Neural cell (in vitro differentiated cells): ENCODE results near the gene TUBB. TPM values are rescaled to one million over a fixed set of nuclear protein-coding genes. Genes with fewer than 3 reads are reported as not detected.

ENCODE experiments used
- H2AFZ ChIP-seq: fragments of 200-600, 300-800 bp; sonication (generic), shearing (Covaris generic); 2 replicates; pipeline ENCODE4 v1.6.0; 2014; ENCODE audit warnings: low read depth, mild to moderate bottlenecking, antibody characterized with exemption, low read length, moderate library complexity
- H3F3A ChIP-seq: fragments of 200-600 bp; shearing (Covaris generic); 2 replicates; pipeline ENCODE4 v1.6.1; 2016; ENCODE audit warnings: mild to moderate bottlenecking, moderate library complexity, mixed read lengths, antibody characterized with exemption, low read length; ENCODE audit not compliant: insufficient read depth, poor library complexity, severe bottlenecking
- H3K27ac ChIP-seq: fragments of 200-600, 300-800 bp; sonication (generic), shearing (Covaris generic); 2 replicates; pipeline ENCODE4 v1.5.1; 2014; ENCODE audit warnings: mild to moderate bottlenecking, low read length, moderate library complexity
- H3K27me3 ChIP-seq: fragments of 300-800, 200-600 bp; sonication (generic), shearing (Covaris generic); 2 replicates; pipeline ENCODE4 v1.6.0; 2014; ENCODE audit warnings: mild to moderate bottlenecking, low read depth, low read length, moderate library complexity; ENCODE audit not compliant: insufficient read depth
- H3K36me3 ChIP-seq: fragments of 300-800, 200-600 bp; sonication (generic), shearing (Covaris generic); 2 replicates; pipeline ENCODE4 v1.5.1; 2014; ENCODE audit warnings: mild to moderate bottlenecking, antibody characterized with exemption, low read length, moderate library complexity; ENCODE audit not compliant: insufficient read depth
- H3K4me2 ChIP-seq: fragments of 300-800, 200-600 bp; sonication (generic), shearing (Covaris generic); 2 replicates; pipeline ENCODE4 v1.6.0; 2014; ENCODE audit warnings: mild to moderate bottlenecking, low read length
- H3K4me3 ChIP-seq: fragments of 300-800, 200-600 bp; sonication (generic), shearing (Covaris generic); 2 replicates; pipeline ENCODE4 v1.5.1; 2014; ENCODE audit warnings: mild to moderate bottlenecking, low read length, moderate library complexity
- H3K79me2 ChIP-seq: fragments of 200-600 bp; shearing (Covaris generic); replicated peaks from 2 replicates; pipeline ENCODE4 v1.6.0; 2014; ENCODE audit warnings: mild to moderate bottlenecking, low read length, moderate library complexity; ENCODE audit not compliant: insufficient read depth
- H3K9ac ChIP-seq: fragments of 300-800, 200-600 bp; sonication (generic), shearing (Covaris generic); 2 replicates; pipeline ENCODE4 v1.6.1; 2016; ENCODE audit warnings: mild to moderate bottlenecking, low read length, mixed read lengths
- H3K9me2 ChIP-seq: fragments of 200-600 bp; shearing (Covaris generic); 2 replicates; pipeline ENCODE4 v1.6.1; 2016; ENCODE audit warnings: mild to moderate bottlenecking, low read length, mixed read lengths; ENCODE audit not compliant: insufficient read depth
- H3K9me3 ChIP-seq: fragments of 200-600, 300-800 bp; sonication (generic), shearing (Covaris generic); 2 replicates; pipeline ENCODE4 v1.6.1; 2016; ENCODE audit warnings: mild to moderate bottlenecking, mixed run types, low read length, moderate library complexity, mixed read lengths
- H4K20me1 ChIP-seq: fragments of 200-600 bp; shearing (Covaris generic); 2 replicates; pipeline ENCODE4 v1.6.1; 2016; ENCODE audit warnings: mild to moderate bottlenecking, mixed run types; ENCODE audit not compliant: insufficient read depth
- CTCF ChIP-seq: fragments of 450-650 bp; IDR thresholded peaks from 2 replicates; pipeline ENCODE4 v1.5.1; 2014; ENCODE audit warnings: antibody characterized with exemption, mild to moderate bottlenecking, moderate library complexity; ENCODE audit not compliant: poor library complexity, severe bottlenecking
- EP300 ChIP-seq: fragments of 450-650 bp; conservative IDR thresholded peaks from 2 replicates; pipeline ENCODE4 v1.6.1; 2014; ENCODE audit warnings: antibody characterized with exemption, mild to moderate bottlenecking, moderate library complexity; ENCODE audit not compliant: poor library complexity, severe bottlenecking
- EZH2 ChIP-seq: fragments of 200-600, 300-800 bp; shearing (Covaris generic), sonication (generic); IDR thresholded peaks from 2 replicates; pipeline ENCODE4 v1.6.1; 2014; ENCODE audit warnings: antibody characterized with exemption, low read length, borderline replicate concordance, mild to moderate bottlenecking; ENCODE audit not compliant: insufficient read depth, poor library complexity, severe bottlenecking
- MXI1 ChIP-seq: fragments of 450-650 bp; conservative IDR thresholded peaks from 2 replicates; pipeline ENCODE4 v1.6.1; 2014; ENCODE audit warnings: antibody characterized with exemption, mild to moderate bottlenecking; ENCODE audit not compliant: poor library complexity, severe bottlenecking
- POLR2AphosphoS5 ChIP-seq: IDR thresholded peaks from 2 replicates; pipeline ENCODE4 v1.6.1; 2012
- REST ChIP-seq: IDR thresholded peaks from 2 replicates; pipeline ENCODE4 v1.6.1; 2012; ENCODE audit warnings: borderline replicate concordance
- SMC3 ChIP-seq: fragments of 450-650 bp; conservative IDR thresholded peaks from 2 replicates; pipeline ENCODE4 v1.6.1; 2014; ENCODE audit warnings: antibody characterized with exemption, mild to moderate bottlenecking, moderate library complexity; ENCODE audit not compliant: poor library complexity
- TAF1 ChIP-seq: IDR thresholded peaks from 2 replicates; pipeline ENCODE4 v1.6.1; 2012; ENCODE audit warnings: low read depth
- polyA plus RNA-seq: library from polyadenylated mRNA; depleted of rRNA; stranded (reverse); fragments of >200 nt; gene quantifications from 2 replicates; pipeline ENCODE4 v1.2.3, GENCODE V29; 2014

TUBB gene
- polyA plus RNA-seq, 1 donor from 2014 or later, result 711 TPM

- Histone ChIP-seq H3F3A (peaks cover 12% of the 10 kb centered on the region), H3K27ac (no peak overlapping the region), H3K9me2 (no peaks in the 10 kb centered on the region), H3K9me3 (no peaks in the 10 kb centered on the region), H3K9ac (no peak overlapping the region), H3K79me2 (peaks cover 49% of the 10 kb centered on the region), H3K36me3 (peaks cover 6% of the 10 kb centered on the region), H4K20me1 (peaks cover 41% of the 10 kb centered on the region), H3K4me2 (no peak overlapping the region), H2AFZ (no peak overlapping the region), H3K4me3 (no peak overlapping the region), H3K27me3 (no peaks in the 10 kb centered on the region)
- TF ChIP-seq SMC3 (no peak), REST (no peak), POLR2AphosphoS5 (no peak), MXI1 (no peak), TAF1 (no peak)
Measured at GRCh38 chr6:30726506-30727413, 6.6 kb downstream of the TUBB start.

DNA sequence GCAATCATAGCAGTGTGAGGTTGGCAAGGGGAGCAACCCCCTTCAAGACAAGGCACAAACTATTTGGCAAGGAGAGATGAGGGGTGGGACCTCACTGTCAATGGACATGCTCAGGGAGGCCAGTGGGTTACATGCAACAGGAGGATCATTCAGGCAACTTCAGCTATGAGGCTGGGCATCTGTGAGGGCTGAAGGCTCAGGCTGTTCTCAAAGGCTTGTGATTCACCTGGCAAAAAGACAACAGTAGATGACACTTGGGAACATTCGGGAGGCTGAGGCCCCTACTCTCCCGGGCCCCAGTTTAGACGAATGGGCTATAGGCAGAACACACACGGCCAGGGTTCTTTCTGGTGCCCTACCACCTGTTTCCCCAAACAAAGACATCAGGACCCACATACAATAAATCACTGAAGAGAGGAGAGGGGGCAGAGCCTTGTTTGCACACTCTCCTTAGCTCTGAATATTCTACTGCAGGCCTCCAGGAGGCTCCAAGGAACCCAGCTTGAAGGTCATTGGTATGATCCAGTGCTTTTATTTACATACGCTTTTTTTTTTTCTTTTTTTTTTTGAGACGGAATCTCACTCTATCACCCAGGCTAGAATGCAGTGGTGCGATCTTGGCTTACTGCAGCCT is 7.9 kb downstream of the TUBB start:
- H3K27ac ChIP-seq, result no peak overlapping the region
- H3F3A ChIP-seq, result peaks cover 8% of the 10 kb centered on the region
- H3K36me3 ChIP-seq, result peaks cover 3% of the 10 kb centered on the region
- no peak overlapping the region for H3K4me2 ChIP-seq
- no peak for TF ChIP-seq EZH2
- no peak for TF ChIP-seq EP300
- TF ChIP-seq MXI1, result no peak
- no peak for TF ChIP-seq CTCF
- TF ChIP-seq SMC3, result no peak
- no peak for TF ChIP-seq TAF1
- H3K27me3 ChIP-seq, result no peaks in the 10 kb centered on the region
- peaks cover 30% of the 10 kb centered on the region for H4K20me1 ChIP-seq
- no peak overlapping the region for H2AFZ ChIP-seq
- no peak overlapping the region for H3K4me3 ChIP-seq
- H3K9ac ChIP-seq, result no peak overlapping the region
- peaks cover 36% of the 10 kb centered on the region for H3K79me2 ChIP-seq
- no peaks in the 10 kb centered on the region for H3K9me3 ChIP-seq
- no peaks in the 10 kb centered on the region for H3K9me2 ChIP-seq
